T47D (cell line): Measurements from ENCODE around the gene IL1RAPL2.
"Not testable (repeated sequence)": the region's sequence is repeated elsewhere in the genome, so short reads cannot be mapped to it uniquely, and the experiment has no call there.

Experiments used
- DNase-seq, 2 experiments: peaks; one replicate each; pipeline versions ENCODE4 v3.0.0 to v3.0.0-alpha.2; 2011 to 2012; ENCODE audit warnings: low read depth in 1 of 2, low spot score in 1 of 2
- JUND ChIP-seq: IDR thresholded peaks from 2 replicates; pipeline ENCODE4 v1.6.1; 2012; ENCODE audit warnings: low read depth
- in situ Hi-C: cut with HindIII; loops from 2 replicates; pipeline ENCODE4 v1.10.0; 2016; ENCODE audit warnings: low sequenced_read_pairs, low pct_unique_long_range_greater_than_20kb

Gene IL1RAPL2

DNA sequence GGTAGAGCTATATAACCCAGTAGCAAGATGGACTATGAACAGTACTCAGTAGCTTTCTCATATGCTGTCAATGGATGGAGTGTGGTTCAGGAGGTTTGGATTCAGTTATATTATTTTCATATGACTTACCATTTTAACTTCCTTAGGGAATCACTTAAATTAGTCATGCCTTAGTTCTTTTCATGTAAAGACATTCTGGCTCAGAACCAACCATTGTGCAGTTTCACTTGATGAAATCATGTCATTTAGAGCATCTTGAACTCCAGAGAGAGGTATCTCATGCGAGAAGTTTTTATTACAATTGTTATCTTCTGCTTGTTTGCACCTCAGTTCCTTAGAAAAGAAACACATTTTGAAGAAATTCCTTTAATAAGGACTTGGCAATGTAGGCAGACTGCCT, 55.8 kb downstream of the IL1RAPL2 start:
- in situ Hi-C loops: no loop called here
- no peak for DNase-seq
- no peak for TF ChIP-seq JUND

DNA sequence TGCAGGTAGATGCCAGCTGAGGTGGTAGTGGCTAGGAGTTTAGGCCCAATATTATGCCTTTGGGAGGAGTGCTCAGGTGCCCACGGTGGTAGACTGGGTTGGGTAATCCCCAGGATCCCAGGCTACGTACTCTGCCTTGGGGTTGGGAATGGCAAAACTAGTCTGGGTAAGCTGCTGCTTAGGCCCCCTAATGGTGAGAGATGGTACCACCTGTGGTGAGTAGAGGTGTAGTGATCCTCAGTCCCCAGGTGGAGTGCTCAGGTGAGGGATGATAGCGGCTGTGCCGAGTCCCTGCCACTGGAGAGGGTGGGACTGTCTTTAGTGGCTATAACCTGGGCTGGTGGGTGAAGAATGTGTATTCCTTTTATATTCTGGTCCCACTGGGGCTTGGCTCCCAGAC, 75.2 kb downstream of the IL1RAPL2 start:
- no peak for DNase-seq
- TF ChIP-seq JUND: no peak
- in situ Hi-C loops: no loop called here

GRCh38 chrX:104647084-104647483, 81.1 kb downstream of the IL1RAPL2 start:
- in situ Hi-C loops: no loop called here
- TF ChIP-seq JUND: no peak
- DNase-seq: no peak

GRCh38 chrX:104659005-104659744, 93.2 kb downstream of the IL1RAPL2 start:
- TF ChIP-seq JUND: no peak
- DNase-seq: no peak
- in situ Hi-C loops: no loop called here

DNA sequence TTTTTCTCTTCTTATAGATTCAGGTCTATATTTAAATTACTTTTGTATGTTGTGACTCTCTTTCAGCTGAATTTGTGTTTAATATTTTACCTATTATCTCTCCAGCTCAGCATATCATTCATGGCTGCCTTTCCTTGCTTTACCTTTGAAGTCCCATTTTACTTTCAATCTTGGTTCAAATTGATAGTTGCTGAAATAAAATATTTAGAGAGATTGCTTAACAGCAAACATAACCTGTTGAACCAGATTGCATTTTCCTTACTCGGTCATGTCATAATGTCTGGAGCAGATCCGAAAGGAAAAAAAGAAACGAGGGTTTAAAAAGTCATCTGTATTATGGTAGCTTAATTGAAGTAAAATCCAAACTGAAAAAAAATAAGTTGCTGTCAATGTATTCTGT, 94.1 kb downstream of the IL1RAPL2 start:
- in situ Hi-C loops: no loop called here
- DNase-seq: no peak
- TF ChIP-seq JUND: no peak

DNA sequence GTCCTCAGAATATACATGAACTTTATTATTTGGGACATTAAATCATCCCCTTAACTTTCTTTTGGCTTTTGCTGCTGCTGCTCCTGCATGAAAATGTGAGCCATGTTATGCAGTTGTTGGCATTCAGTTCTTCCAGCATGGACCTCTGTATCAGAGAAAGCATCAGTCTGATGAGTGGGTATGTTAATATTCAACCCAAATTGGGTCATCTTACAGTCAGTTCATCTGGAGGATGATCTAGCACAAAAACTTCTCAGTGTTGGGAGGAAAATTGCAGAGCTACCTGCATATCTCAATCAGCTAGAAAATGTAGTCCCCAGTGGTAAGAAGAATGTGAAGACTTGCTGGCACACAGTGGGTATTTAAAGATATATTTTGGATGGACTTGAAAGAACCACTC, 96.7 kb downstream of the IL1RAPL2 start:
- TF ChIP-seq JUND: no peak
- in situ Hi-C loops: no loop called here
- DNase-seq: no peak

DNA sequence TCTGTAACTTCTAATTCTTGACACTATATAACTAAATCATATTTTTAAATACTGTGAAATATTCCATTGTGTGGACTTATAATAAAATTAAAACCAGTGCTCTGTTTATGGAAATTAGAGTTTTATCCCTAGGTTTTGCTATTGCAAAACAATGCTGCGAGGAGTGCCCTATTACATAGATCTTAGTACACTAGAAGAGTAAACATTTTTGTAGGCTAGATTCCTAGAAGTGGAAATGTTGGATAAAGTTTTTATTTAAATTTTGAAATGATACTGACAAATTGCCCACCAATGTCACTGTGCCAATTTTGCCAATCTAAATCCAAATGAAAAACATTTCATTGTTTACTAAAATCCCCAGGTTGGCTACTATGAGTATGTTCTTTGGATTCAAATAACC, 99.7 kb downstream of the IL1RAPL2 start:
- in situ Hi-C loops: no loop called here
- no peak for TF ChIP-seq JUND
- no peak for DNase-seq

DNA sequence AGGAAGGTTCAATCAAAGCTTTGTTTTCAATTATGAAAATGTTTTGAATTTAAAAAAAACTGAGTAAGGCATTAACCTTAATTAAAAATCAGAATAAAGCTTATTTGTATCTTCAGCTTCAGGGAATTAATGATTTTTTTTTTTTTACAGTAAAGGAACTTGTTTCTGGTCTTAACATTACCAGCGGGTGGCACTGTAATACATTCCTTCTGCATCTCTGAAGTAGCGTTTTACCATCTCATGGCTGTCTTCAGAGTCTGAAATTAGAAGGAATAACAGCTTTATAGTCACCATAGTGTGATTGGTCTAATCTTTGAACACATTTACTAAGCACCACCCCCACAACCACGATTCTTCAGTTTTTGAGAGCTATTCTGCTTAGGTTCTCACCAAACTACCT, 102.6 kb downstream of the IL1RAPL2 start:
- peak in 1 of 2 experiments; percentile 13 for DNase-seq
- no peak for TF ChIP-seq JUND
- in situ Hi-C loops: no loop called here

- TF ChIP-seq JUND: no peak
- in situ Hi-C loops: no loop called here
- DNase-seq: no peak
Observed at GRCh38 chrX:104669063-104669462, 103.1 kb downstream of the IL1RAPL2 start.

GRCh38 chrX:104670051-104670450, 104.1 kb downstream of the IL1RAPL2 start:
- TF ChIP-seq JUND: no peak
- DNase-seq: no peak
- in situ Hi-C loops: no loop called here

DNA sequence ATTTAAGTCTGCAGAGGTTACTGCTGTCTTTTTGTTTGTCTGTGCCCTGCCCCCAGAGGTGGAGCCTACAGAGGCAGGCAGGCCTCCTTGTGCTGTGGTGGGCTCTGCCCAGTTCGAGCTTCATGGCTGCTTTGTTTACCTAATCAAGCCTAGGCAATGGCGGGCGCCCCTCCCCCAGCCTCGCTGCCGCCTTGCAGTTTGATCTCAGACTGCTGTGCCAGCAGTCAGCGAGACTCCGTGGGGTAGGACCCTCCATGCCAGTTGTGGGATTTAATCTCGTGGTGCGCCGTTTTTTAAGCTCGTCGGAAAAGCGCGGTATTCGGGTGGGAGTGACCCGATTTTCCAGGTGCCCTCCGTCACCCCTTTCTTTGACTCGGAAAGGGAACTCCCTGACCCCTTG, 111.5 kb downstream of the IL1RAPL2 start:
- in situ Hi-C loops, DNase-seq: not testable (repeated sequence)

- in situ Hi-C loops: no loop called here
- DNase-seq: no peak
- no peak for TF ChIP-seq JUND
Observed at GRCh38 chrX:104679175-104679574, 113.2 kb downstream of the IL1RAPL2 start.

DNA sequence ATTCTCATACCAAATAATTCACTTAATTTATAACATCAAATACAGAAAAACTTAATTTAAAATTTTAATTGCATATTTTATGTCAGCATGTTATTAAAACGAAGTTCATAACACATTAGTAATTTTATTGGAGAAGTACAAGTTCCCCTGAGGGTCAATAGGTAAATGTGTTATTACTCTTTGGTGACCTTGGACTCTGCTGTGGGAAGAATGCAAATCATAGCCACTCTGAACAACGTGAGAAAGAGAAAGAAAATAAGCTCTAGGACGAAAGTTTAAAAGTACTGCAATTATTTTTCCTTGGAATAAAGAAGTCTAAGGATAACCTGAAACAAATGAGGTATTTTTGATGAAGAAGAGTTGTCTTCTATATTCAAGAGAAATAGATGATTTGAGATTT, 115.2 kb downstream of the IL1RAPL2 start:
- no peak for DNase-seq
- in situ Hi-C loops: no loop called here
- TF ChIP-seq JUND: no peak

DNA sequence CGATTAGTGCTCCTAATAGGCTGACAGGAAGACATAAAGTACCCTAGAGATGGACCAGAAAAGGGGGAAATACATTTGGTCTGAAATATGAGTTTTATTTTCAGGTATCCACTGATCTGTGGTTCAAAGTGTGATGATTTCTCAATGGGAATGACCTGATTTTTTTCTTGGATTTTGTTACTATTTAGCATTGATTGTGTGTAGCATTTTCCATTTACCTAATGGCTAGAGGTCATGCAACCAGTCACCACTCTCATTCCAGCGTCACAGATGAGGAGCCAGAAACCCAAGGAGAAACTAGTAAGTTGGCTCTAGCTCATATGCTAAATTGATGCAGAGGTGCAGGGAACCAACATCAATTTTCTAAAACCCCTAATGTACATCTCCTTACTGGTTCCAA, 118.1 kb downstream of the IL1RAPL2 start:
- no peak for DNase-seq
- in situ Hi-C loops: no loop called here
- TF ChIP-seq JUND: no peak

GRCh38 chrX:104695593-104695992, 129.6 kb downstream of the IL1RAPL2 start:
- no peak for DNase-seq
- no peak for TF ChIP-seq JUND
- in situ Hi-C loops: no loop called here
